ENCODE results near the gene VTN.

- TF ChIP-seq CTCF (conservative IDR thresholded peaks at IDR 0.05 in 1 of 2, IDR thresholded peaks at IDR 0.05 in 1 of 2; ENCODE audit: low read depth in 1 of 2, low read length in 2 of 2) (no peak), EZH2 (IDR thresholded peaks at IDR 0.05; ENCODE audit: low read length, missing control alignments) (no peak)
Observed at GRCh38 chr17:28350271-28350670, 19.8 kb downstream of the VTN start.

All from fibroblast of lung (primary cell).